GM23338 (cell line): ENCODE results near the gene TPRG1. TPM values are rescaled to one million over a fixed set of nuclear protein-coding genes. Genes with fewer than 3 reads are reported as not detected.

Experiments
- ATAC-seq: fragments of 200-7000 bp; cut with Tn5 transposase; 3 replicates; pipeline ENCODE4 v1.9.1; 2020
- DNase-seq: peaks from one replicate; pipeline ENCODE4 v3.0.0-alpha.2; 2015; ENCODE audit warnings: low spot score
- H2AFZ ChIP-seq: fragments of 200-600 bp; sonication (generic); 2 replicates; pipeline ENCODE4 v1.8.0; 2016; ENCODE audit warnings: antibody characterized with exemption, mild to moderate bottlenecking, moderate library complexity
- H3F3A ChIP-seq: fragments of 200-600 bp; sonication (generic); replicated peaks from 2 replicates; pipeline ENCODE4 v1.8.0; 2017; ENCODE audit warnings: antibody characterized with exemption, mixed run types, low read depth
- H3K27ac ChIP-seq: fragments of 200-600 bp; sonication (generic); 2 replicates; pipeline ENCODE4 v1.6.1; 2016; ENCODE audit warnings: low read depth
- H3K27me3 ChIP-seq: fragments of 200-600 bp; sonication (generic); 2 replicates; pipeline ENCODE4 v1.8.0; 2016; ENCODE audit warnings: mild to moderate bottlenecking, mixed run types, moderate library complexity; ENCODE audit not compliant: insufficient read depth
- H3K36me3 ChIP-seq: fragments of 200-600 bp; sonication (generic); 2 replicates; pipeline ENCODE4 v1.8.0; 2016; ENCODE audit warnings: mild to moderate bottlenecking; ENCODE audit not compliant: insufficient read depth
- H3K4me1 ChIP-seq: fragments of 200-600 bp; sonication (generic); 2 replicates; pipeline ENCODE4 v1.8.0; 2016; ENCODE audit warnings: mild to moderate bottlenecking, moderate library complexity; ENCODE audit not compliant: insufficient read depth
- H3K4me2 ChIP-seq: fragments of 200-600 bp; sonication (generic); 2 replicates; pipeline ENCODE4 v1.7.1; 2017; ENCODE audit warnings: mixed run types
- H3K4me3 ChIP-seq: fragments of 200-600 bp; sonication (generic); 2 replicates; pipeline ENCODE4 v1.6.1; 2016; ENCODE audit warnings: mixed run types
- H3K79me2 ChIP-seq: fragments of 200-600 bp; sonication (generic); replicated peaks from 2 replicates; pipeline ENCODE4 v1.8.0; 2017; ENCODE audit warnings: mild to moderate bottlenecking; ENCODE audit not compliant: insufficient read depth
- H3K9me2 ChIP-seq: fragments of 200-600 bp; sonication (generic); 2 replicates; pipeline ENCODE4 v1.8.0; 2017; ENCODE audit not compliant: insufficient read depth
- H4K20me1 ChIP-seq: fragments of 200-600 bp; sonication (generic); replicated peaks from 2 replicates; pipeline ENCODE4 v1.8.0; 2017; ENCODE audit warnings: mild to moderate bottlenecking; ENCODE audit not compliant: insufficient read depth
- H3K27ac Mint-ChIP-seq: 2 replicates; pipeline ENCODE4 v1.8.0; 2020; ENCODE audit warnings: inconsistent platforms, mild to moderate bottlenecking, moderate library complexity, mixed read lengths
- H3K27me3 Mint-ChIP-seq: 3 replicates; pipeline ENCODE4 v1.8.0; 2022; ENCODE audit warnings: low read depth, mild to moderate bottlenecking, moderate library complexity, mixed read lengths, inconsistent platforms; ENCODE audit not compliant: insufficient read depth, poor library complexity
- H3K36me3 Mint-ChIP-seq: 3 replicates; pipeline ENCODE4 v1.8.0; 2021; ENCODE audit warnings: low read depth, mild to moderate bottlenecking, inconsistent platforms, moderate library complexity, mixed read lengths
- H3K4me1 Mint-ChIP-seq: 3 replicates; pipeline ENCODE4 v1.8.0; 2020; ENCODE audit warnings: mild to moderate bottlenecking, inconsistent platforms, mixed read lengths
- H3K4me3 Mint-ChIP-seq: 3 replicates; pipeline ENCODE4 v1.8.0; 2021; ENCODE audit warnings: moderate library complexity, mild to moderate bottlenecking, inconsistent platforms, mixed read lengths
- H3K9me3 Mint-ChIP-seq: 3 replicates; pipeline ENCODE4 v1.8.0; 2020; ENCODE audit warnings: moderate library complexity, mild to moderate bottlenecking, inconsistent platforms, mixed read lengths
- CREB1 ChIP-seq: fragments of 250-450 bp; sonication (Bioruptor Pico); IDR thresholded peaks from 2 replicates; pipeline ENCODE4 v1.5.0; 2020; ENCODE audit warnings: low read depth, mild to moderate bottlenecking, moderate library complexity
- EZH2 ChIP-seq: fragments of 200-600 bp; sonication (generic); IDR thresholded peaks from one replicate; pipeline ENCODE4 v1.8.0; 2017; ENCODE audit warnings: antibody characterized with exemption, mild to moderate bottlenecking, low read depth; ENCODE audit not compliant: unreplicated experiment
- EZH2phosphoT487 ChIP-seq: fragments of 200-600 bp; sonication (generic); IDR thresholded peaks from one replicate; pipeline ENCODE4 v1.8.1; 2018; ENCODE audit warnings: antibody characterized with exemption; ENCODE audit not compliant: unreplicated experiment
- JUNB ChIP-seq: IDR thresholded peaks from one replicate; pipeline ENCODE4 v1.6.1; 2016; ENCODE audit warnings: antibody characterized with exemption; ENCODE audit not compliant: unreplicated experiment
- ZNF114 ChIP-seq: fragments of 250-450 bp; sonication (Bioruptor Pico); IDR thresholded peaks from 2 replicates; pipeline ENCODE4 v1.5.0; 2020; ENCODE audit warnings: mild to moderate bottlenecking, moderate library complexity
- ZNF331 ChIP-seq: fragments of 250-450 bp; sonication (Bioruptor Pico); IDR thresholded peaks from 2 replicates; pipeline ENCODE4 v1.5.0; 2020; ENCODE audit warnings: low read depth, mild to moderate bottlenecking, moderate library complexity
- polyA plus RNA-seq: library from polyadenylated mRNA; unstranded; fragments of >200 nt; fragmentation: Nextera tagmentation; extraction: Ambion mirVana; gene quantifications from 2 replicates; pipeline ENCODE4 v1.2.1, GENCODE V29; 2016
- total RNA-seq: library from RNA; depleted of rRNA; stranded (reverse); fragments of >200 nt; shearing (Covaris generic); gene quantifications from 2 replicates; pipeline ENCODE4 v1.2.3, GENCODE V29; 2014
- TF ChIP-seq, protein P1 (sequence below): IDR thresholded peaks from 2 replicates; pipeline ENCODE4 v1.6.1; 2016; ENCODE audit warnings: antibody characterized with exemption
- TF ChIP-seq, protein P2 (sequence below): IDR thresholded peaks from one replicate; pipeline ENCODE4 v1.6.1; 2018; ENCODE audit warnings: antibody characterized with exemption; ENCODE audit not compliant: unreplicated experiment
- TF ChIP-seq, protein P3 (sequence below), 2 experiments: fragments of 200-600 bp in 1 of 2; sonication (generic) in 1 of 2; conservative IDR thresholded peaks; 2 replicates each; pipeline versions ENCODE4 v1.5.1 to v1.6.1; 2016 to 2017; ENCODE audit warnings: antibody characterized with exemption in 2 of 2, low read depth in 2 of 2, mild to moderate bottlenecking in 2 of 2, moderate library complexity in 1 of 2

Gene TPRG1
- total and polyA plus RNA-seq, 2 experiments from 2014 or later = 0.74 to 1.7 TPM

DNA sequence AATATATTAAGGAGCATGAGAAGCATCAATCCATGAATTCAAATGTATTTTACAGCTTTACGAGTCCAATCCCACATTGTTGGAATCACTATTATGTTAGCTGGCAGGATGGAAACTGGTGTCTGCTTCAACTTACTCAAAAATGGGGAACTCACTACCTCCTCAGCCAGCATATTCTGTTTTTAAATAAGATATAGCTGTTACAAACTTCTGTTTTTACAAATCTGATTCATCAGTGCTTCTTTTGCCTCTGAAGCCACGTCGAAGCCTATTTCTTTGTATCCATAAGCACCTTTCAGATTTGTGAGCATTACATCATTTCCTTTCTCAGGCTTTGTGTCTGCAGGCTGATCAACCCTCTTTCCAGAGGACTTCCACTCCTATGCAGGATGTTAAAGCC is 105.9 kb downstream of the TPRG1 start (continued):
- TF ChIP-seq, protein P1, sequence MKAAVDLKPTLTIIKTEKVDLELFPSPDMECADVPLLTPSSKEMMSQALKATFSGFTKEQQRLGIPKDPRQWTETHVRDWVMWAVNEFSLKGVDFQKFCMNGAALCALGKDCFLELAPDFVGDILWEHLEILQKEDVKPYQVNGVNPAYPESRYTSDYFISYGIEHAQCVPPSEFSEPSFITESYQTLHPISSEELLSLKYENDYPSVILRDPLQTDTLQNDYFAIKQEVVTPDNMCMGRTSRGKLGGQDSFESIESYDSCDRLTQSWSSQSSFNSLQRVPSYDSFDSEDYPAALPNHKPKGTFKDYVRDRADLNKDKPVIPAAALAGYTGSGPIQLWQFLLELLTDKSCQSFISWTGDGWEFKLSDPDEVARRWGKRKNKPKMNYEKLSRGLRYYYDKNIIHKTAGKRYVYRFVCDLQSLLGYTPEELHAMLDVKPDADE = no peak

DNA sequence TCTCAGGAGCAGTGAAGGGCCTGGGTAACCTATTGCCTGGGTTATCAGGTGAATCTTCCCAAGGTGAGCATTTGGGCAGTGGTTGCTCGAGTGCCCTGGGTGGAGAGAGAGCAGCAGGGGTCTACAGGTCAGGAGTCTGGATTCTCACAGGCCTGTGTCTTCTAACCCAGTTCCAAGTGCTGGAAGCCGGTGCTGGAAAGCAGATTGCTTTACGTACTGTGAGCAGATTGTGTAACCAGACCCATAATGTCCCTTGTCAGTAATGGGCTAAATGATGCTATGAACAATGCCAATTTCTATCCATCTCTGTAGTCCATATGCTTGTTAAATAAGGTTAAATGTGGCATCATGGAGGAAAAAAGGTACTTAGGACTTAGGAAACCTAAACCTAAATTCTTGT is 106.5 kb downstream of the TPRG1 start:
- peaks cover 2% of the 10 kb centered on the region for H3K27me3 Mint-ChIP-seq
- no peaks in the 10 kb centered on the region for H3K79me2 ChIP-seq
- no peaks in the 10 kb centered on the region for H3K4me1 ChIP-seq
- no peak overlapping the region for H3K4me3 Mint-ChIP-seq
- no peaks in the 10 kb centered on the region for H4K20me1 ChIP-seq
- no peaks in the 10 kb centered on the region for H3K36me3 ChIP-seq
- H3K27me3 ChIP-seq = no peaks in the 10 kb centered on the region
- H3K4me3 ChIP-seq = no peak overlapping the region
- no peaks in the 10 kb centered on the region for H3K36me3 Mint-ChIP-seq
- no peak for ATAC-seq
- no peak for DNase-seq
- TF ChIP-seq EZH2 = no peak
- peak overlapping the region; percentile 72; the same call in 1 of the 2 replicates for H2AFZ ChIP-seq
- no peak overlapping the region for H3K27ac ChIP-seq
- no peak overlapping the region for H3K27ac Mint-ChIP-seq
- H3K4me2 ChIP-seq = no peak overlapping the region
- peaks cover 3% of the 10 kb centered on the region; the same call in 1 of the 3 replicates for H3K4me1 Mint-ChIP-seq
- no peaks in the 10 kb centered on the region for H3K9me2 ChIP-seq
- no peaks in the 10 kb centered on the region for H3F3A ChIP-seq
- no peaks in the 10 kb centered on the region for H3K9me3 Mint-ChIP-seq

DNA sequence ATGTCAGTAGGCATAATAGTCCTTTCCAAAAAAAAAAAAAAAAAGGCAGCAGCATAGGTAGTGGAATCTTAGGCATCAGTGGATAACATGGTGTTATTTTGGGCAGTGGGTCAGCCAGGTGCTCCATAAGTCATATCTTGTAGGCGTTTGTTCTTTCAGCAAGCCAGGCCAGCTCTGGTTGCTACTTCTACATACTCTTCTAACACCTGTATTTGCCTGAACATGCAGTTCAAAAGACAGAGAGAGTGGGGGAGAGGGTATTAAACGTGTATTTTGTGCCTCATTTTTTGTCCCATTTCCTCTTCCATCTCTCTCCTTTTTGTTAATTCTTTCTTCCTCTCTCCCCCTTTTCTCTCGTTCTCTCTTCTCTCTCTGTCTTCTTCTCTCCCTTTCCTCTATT is 110.4 kb downstream of the TPRG1 start:
- Histone ChIP-seq H4K20me1 (no peaks in the 10 kb centered on the region), H3K9me2 (no peaks in the 10 kb centered on the region), H3K36me3 (no peaks in the 10 kb centered on the region), H3K4me2 (no peak overlapping the region), H3K4me1 (no peaks in the 10 kb centered on the region), H3K27ac (no peak overlapping the region), H3F3A (no peaks in the 10 kb centered on the region), H2AFZ (peak overlapping the region; percentile 16; the same call in 1 of the 2 replicates), H3K4me3 (no peak overlapping the region), H3K79me2 (no peaks in the 10 kb centered on the region), H3K27me3 (no peaks in the 10 kb centered on the region)
- Mint-ChIP-seq H3K4me1 (peaks cover 3% of the 10 kb centered on the region; the same call in 1 of the 3 replicates), H3K27ac (no peak overlapping the region), H3K36me3 (no peaks in the 10 kb centered on the region), H3K4me3 (no peak overlapping the region), H3K27me3 (no peaks in the 10 kb centered on the region), H3K9me3 (no peaks in the 10 kb centered on the region)
- DNase-seq (no peak), ATAC-seq (no peak)
- TF ChIP-seq, protein P2, sequence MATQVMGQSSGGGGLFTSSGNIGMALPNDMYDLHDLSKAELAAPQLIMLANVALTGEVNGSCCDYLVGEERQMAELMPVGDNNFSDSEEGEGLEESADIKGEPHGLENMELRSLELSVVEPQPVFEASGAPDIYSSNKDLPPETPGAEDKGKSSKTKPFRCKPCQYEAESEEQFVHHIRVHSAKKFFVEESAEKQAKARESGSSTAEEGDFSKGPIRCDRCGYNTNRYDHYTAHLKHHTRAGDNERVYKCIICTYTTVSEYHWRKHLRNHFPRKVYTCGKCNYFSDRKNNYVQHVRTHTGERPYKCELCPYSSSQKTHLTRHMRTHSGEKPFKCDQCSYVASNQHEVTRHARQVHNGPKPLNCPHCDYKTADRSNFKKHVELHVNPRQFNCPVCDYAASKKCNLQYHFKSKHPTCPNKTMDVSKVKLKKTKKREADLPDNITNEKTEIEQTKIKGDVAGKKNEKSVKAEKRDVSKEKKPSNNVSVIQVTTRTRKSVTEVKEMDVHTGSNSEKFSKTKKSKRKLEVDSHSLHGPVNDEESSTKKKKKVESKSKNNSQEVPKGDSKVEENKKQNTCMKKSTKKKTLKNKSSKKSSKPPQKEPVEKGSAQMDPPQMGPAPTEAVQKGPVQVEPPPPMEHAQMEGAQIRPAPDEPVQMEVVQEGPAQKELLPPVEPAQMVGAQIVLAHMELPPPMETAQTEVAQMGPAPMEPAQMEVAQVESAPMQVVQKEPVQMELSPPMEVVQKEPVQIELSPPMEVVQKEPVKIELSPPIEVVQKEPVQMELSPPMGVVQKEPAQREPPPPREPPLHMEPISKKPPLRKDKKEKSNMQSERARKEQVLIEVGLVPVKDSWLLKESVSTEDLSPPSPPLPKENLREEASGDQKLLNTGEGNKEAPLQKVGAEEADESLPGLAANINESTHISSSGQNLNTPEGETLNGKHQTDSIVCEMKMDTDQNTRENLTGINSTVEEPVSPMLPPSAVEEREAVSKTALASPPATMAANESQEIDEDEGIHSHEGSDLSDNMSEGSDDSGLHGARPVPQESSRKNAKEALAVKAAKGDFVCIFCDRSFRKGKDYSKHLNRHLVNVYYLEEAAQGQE = no peak
- TF ChIP-seq ZNF114 (no peak), JUNB (no peak), ZNF331 (CRISPR knock-in tag) (no peak), EZH2phosphoT487 (no peak), CREB1 (CRISPR knock-in tag) (no peak)
- TF ChIP-seq, protein P3, sequence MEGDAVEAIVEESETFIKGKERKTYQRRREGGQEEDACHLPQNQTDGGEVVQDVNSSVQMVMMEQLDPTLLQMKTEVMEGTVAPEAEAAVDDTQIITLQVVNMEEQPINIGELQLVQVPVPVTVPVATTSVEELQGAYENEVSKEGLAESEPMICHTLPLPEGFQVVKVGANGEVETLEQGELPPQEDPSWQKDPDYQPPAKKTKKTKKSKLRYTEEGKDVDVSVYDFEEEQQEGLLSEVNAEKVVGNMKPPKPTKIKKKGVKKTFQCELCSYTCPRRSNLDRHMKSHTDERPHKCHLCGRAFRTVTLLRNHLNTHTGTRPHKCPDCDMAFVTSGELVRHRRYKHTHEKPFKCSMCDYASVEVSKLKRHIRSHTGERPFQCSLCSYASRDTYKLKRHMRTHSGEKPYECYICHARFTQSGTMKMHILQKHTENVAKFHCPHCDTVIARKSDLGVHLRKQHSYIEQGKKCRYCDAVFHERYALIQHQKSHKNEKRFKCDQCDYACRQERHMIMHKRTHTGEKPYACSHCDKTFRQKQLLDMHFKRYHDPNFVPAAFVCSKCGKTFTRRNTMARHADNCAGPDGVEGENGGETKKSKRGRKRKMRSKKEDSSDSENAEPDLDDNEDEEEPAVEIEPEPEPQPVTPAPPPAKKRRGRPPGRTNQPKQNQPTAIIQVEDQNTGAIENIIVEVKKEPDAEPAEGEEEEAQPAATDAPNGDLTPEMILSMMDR (conservative IDR thresholded peaks at IDR 0.05; ENCODE audit: low read depth in 2 of 2) = no peak
- TF ChIP-seq, protein P1 = no peak
